ENCODE data around the gene MYO9A.

The MYO9A gene

GRCh38 chr15:71790081-71790480 is 327.9 kb downstream of the MYO9A start:
- Histone ChIP-seq H3K4me1 (ENCODE audit: control insufficient read depth in 1 of 2, insufficient read depth in 1 of 2, low read depth in 1 of 2, low read length in 1 of 2) (no peaks in the 10 kb centered on the region), H3K9me3 (no peaks in the 10 kb centered on the region), H3K27ac (no peak overlapping the region), H3K27me3 (no peaks in the 10 kb centered on the region), H3K36me3 (no peaks in the 10 kb centered on the region), H3K4me3 (ENCODE audit: low read depth in 1 of 2, low read length in 1 of 2) (no peak overlapping the region)
- TF ChIP-seq, protein P1, sequence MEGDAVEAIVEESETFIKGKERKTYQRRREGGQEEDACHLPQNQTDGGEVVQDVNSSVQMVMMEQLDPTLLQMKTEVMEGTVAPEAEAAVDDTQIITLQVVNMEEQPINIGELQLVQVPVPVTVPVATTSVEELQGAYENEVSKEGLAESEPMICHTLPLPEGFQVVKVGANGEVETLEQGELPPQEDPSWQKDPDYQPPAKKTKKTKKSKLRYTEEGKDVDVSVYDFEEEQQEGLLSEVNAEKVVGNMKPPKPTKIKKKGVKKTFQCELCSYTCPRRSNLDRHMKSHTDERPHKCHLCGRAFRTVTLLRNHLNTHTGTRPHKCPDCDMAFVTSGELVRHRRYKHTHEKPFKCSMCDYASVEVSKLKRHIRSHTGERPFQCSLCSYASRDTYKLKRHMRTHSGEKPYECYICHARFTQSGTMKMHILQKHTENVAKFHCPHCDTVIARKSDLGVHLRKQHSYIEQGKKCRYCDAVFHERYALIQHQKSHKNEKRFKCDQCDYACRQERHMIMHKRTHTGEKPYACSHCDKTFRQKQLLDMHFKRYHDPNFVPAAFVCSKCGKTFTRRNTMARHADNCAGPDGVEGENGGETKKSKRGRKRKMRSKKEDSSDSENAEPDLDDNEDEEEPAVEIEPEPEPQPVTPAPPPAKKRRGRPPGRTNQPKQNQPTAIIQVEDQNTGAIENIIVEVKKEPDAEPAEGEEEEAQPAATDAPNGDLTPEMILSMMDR (IDR thresholded peaks at IDR 0.05): no peak

GRCh38 chr15:71789616-71790015 is 328.3 kb downstream of the MYO9A start:
- TF ChIP-seq, protein P1 (IDR thresholded peaks at IDR 0.05): no peak
- no peak overlapping the region for H3K4me3 ChIP-seq (ENCODE audit: low read depth in 1 of 2, low read length in 1 of 2)
- H3K4me1 ChIP-seq (ENCODE audit: control insufficient read depth in 1 of 2, insufficient read depth in 1 of 2, low read depth in 1 of 2, low read length in 1 of 2): no peaks in the 10 kb centered on the region
- H3K9me3 ChIP-seq: no peaks in the 10 kb centered on the region
- no peak overlapping the region for H3K27ac ChIP-seq
- no peaks in the 10 kb centered on the region for H3K36me3 ChIP-seq
- H3K27me3 ChIP-seq: no peaks in the 10 kb centered on the region

DNA sequence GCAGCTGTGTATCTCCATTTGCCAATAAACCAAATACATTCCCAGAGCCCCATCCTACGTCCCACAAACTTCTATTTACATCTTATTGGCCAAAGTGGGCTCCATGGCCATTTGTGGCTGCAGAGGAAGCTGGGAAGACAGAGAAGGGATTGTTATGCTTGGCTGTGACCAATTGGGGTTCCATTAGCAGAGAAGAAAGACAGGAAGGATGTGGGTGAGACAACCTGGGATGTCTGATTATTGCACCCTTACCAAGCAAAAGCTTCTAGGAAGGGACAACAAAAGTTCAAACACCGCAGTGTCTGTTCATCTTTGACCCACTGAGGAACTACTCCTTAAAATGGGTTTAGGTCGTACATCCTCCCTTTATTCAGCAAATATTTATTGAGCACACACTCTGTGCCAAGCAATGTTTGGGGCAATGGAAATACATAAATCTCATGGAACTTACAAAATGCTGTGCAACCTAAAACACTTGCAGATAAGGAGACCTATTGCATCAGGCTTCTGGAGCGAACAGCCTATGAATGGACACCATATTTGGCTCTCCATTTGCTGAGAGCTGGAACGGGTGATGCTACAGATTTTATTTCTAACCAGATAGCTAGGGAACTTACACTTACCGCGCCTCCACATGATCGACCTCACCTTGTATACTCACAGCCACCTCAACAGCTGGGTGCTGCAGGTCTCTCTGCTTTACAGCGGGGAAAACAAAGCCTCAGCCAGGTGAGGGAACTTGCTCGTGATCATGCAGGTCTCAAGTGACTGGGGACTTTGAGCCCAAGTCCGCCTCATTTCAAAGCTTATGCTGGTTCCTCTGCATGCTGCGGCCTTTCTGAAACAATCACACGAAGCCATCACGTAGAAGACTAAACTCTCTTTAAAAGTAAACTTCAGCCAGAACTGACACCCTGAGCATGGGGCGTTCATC is 329.0 kb downstream of the MYO9A start:
- Histone ChIP-seq H3K27ac (no peak overlapping the region), H3K4me3 (ENCODE audit: low read depth in 1 of 2, low read length in 1 of 2) (no peak overlapping the region), H3K4me1 (ENCODE audit: control insufficient read depth in 1 of 2, insufficient read depth in 1 of 2, low read depth in 1 of 2, low read length in 1 of 2) (no peaks in the 10 kb centered on the region), H3K36me3 (no peaks in the 10 kb centered on the region), H3K27me3 (no peaks in the 10 kb centered on the region), H3K9me3 (no peaks in the 10 kb centered on the region)
- TF ChIP-seq, protein P1 (IDR thresholded peaks at IDR 0.05): no peak

- Histone ChIP-seq H3K4me1 (ENCODE audit: control insufficient read depth in 1 of 2, insufficient read depth in 1 of 2, low read depth in 1 of 2, low read length in 1 of 2) (no peaks in the 10 kb centered on the region), H3K36me3 (no peaks in the 10 kb centered on the region), H3K9me3 (no peaks in the 10 kb centered on the region), H3K27me3 (no peaks in the 10 kb centered on the region), H3K4me3 (ENCODE audit: low read depth in 1 of 2, low read length in 1 of 2) (no peak overlapping the region), H3K27ac (no peak overlapping the region)
- TF ChIP-seq, protein P1 (IDR thresholded peaks at IDR 0.05): no peak
Measured at GRCh38 chr15:71786673-71787072, 331.3 kb downstream of the MYO9A start.

- no peaks in the 10 kb centered on the region for H3K36me3 ChIP-seq
- H3K4me1 ChIP-seq (ENCODE audit: control insufficient read depth in 1 of 2, insufficient read depth in 1 of 2, low read depth in 1 of 2, low read length in 1 of 2): no peaks in the 10 kb centered on the region
- no peaks in the 10 kb centered on the region for H3K9me3 ChIP-seq
- H3K27ac ChIP-seq: no peak overlapping the region
- no peaks in the 10 kb centered on the region for H3K27me3 ChIP-seq
- no peak overlapping the region for H3K4me3 ChIP-seq (ENCODE audit: low read depth in 1 of 2, low read length in 1 of 2)
- TF ChIP-seq, protein P1 (IDR thresholded peaks at IDR 0.05): no peak
Measured at GRCh38 chr15:71785996-71786395, 332.0 kb downstream of the MYO9A start.
